ENCODE measurements around the gene CFAP410. TPM values are rescaled to one million over a fixed set of nuclear protein-coding genes. Genes with fewer than 3 reads are reported as not detected.

The CFAP410 gene
- polyA plus RNA-seq, 1 donor from 2014 or later = 36.5 TPM

GRCh38 chr21:44321846-44322450, 17.2 kb downstream of the CFAP410 start:
- no peaks in the 10 kb centered on the region for H3K36me3 ChIP-seq (ENCODE audit: insufficient read depth, low read length)
- no peaks in the 10 kb centered on the region for H3F3A ChIP-seq (ENCODE audit: insufficient read depth, low read length, poor library complexity, severe bottlenecking)
- H3K9ac ChIP-seq (ENCODE audit: low read length) = no peak overlapping the region
- H3K27me3 ChIP-seq (ENCODE audit: insufficient read depth, low read depth, low read length) = no peaks in the 10 kb centered on the region
- no peak overlapping the region for H3K4me3 ChIP-seq (ENCODE audit: low read length)
- H3K9me3 ChIP-seq (ENCODE audit: low read length) = no peaks in the 10 kb centered on the region
- no peak overlapping the region for H3K27ac ChIP-seq (ENCODE audit: low read length)
- no peaks in the 10 kb centered on the region for H4K20me1 ChIP-seq (ENCODE audit: insufficient read depth)
- no peaks in the 10 kb centered on the region for H3K9me2 ChIP-seq (ENCODE audit: insufficient read depth, low read length)
- TF ChIP-seq POLR2AphosphoS5 (IDR thresholded peaks at IDR 0.05) = no peak
- no peak for TF ChIP-seq SMC3 (conservative IDR thresholded peaks at IDR 0.05; ENCODE audit: poor library complexity)
- TF ChIP-seq CTCF (IDR thresholded peaks at IDR 0.05; ENCODE audit: poor library complexity, severe bottlenecking) = no peak
- H3K4me2 ChIP-seq (ENCODE audit: low read length) = no peak overlapping the region
- H3K79me2 ChIP-seq (replicated peaks; ENCODE audit: insufficient read depth, low read length) = no peaks in the 10 kb centered on the region
- H2AFZ ChIP-seq (ENCODE audit: low read depth, low read length) = no peak overlapping the region

- TF ChIP-seq EP300 (conservative IDR thresholded peaks at IDR 0.05; ENCODE audit: poor library complexity, severe bottlenecking) (no peak), REST (IDR thresholded peaks at IDR 0.05; ENCODE audit: borderline replicate concordance) (no peak), RAD21 (conservative IDR thresholded peaks at IDR 0.05) (no peak), SMC3 (conservative IDR thresholded peaks at IDR 0.05; ENCODE audit: poor library complexity) (no peak), EZH2 (IDR thresholded peaks at IDR 0.05; ENCODE audit: borderline replicate concordance, insufficient read depth, low read length, poor library complexity, severe bottlenecking) (no peak), TAF1 (IDR thresholded peaks at IDR 0.05; ENCODE audit: low read depth) (no peak)
- H3K27ac ChIP-seq (ENCODE audit: low read length) = no peak overlapping the region
- no peak overlapping the region for H3K4me2 ChIP-seq (ENCODE audit: low read length)
- H2AFZ ChIP-seq (ENCODE audit: low read depth, low read length) = no peak overlapping the region
- H3K9me2 ChIP-seq (ENCODE audit: insufficient read depth, low read length) = no peaks in the 10 kb centered on the region
- H3K9me3 ChIP-seq (ENCODE audit: low read length) = no peaks in the 10 kb centered on the region
- H3K36me3 ChIP-seq (ENCODE audit: insufficient read depth, low read length) = no peaks in the 10 kb centered on the region
- no peaks in the 10 kb centered on the region for H3K79me2 ChIP-seq (replicated peaks; ENCODE audit: insufficient read depth, low read length)
- H3K27me3 ChIP-seq (ENCODE audit: insufficient read depth, low read depth, low read length) = no peaks in the 10 kb centered on the region
- H3K9ac ChIP-seq (ENCODE audit: low read length) = no peak overlapping the region
- H4K20me1 ChIP-seq (ENCODE audit: insufficient read depth) = no peaks in the 10 kb centered on the region
- H3F3A ChIP-seq (ENCODE audit: insufficient read depth, low read length, poor library complexity, severe bottlenecking) = no peaks in the 10 kb centered on the region
- H3K4me3 ChIP-seq (ENCODE audit: low read length) = no peak overlapping the region
Measured at GRCh38 chr21:44320847-44321246, 18.3 kb downstream of the CFAP410 start.

Data from neural cell (in vitro differentiated cells).